Measurements from ENCODE around the gene EEFSEC. TPM values are rescaled to one million over a fixed set of nuclear protein-coding genes. Genes with fewer than 3 reads are reported as not detected.
A peak's percentile ranks its signal among the peaks of the same experiment; 100 is the strongest.

Gene EEFSEC
- total RNA-seq, 1 experiment from 2014 or later, result 15.4 TPM

GRCh38 chr3:128113817-128114794, 39.2 kb upstream of the EEFSEC start:
- ChIA-PET CTCF (no interaction called here), POLR2A (no interaction called here)
- Histone ChIP-seq H3K27me3 (ENCODE audit: control insufficient read depth, insufficient read depth, low read length) (no peaks in the 10 kb centered on the region), H3K4me1 (ENCODE audit: control insufficient read depth, insufficient read depth, low read length) (no peaks in the 10 kb centered on the region), H3K4me3 (ENCODE audit: low read depth in 2 of 2, low read length in 2 of 2) (no peak overlapping the region), H3K9me3 (ENCODE audit: control insufficient read depth, insufficient read depth, low read depth, low read length) (no peaks in the 10 kb centered on the region), H3K36me3 (ENCODE audit: control insufficient read depth, insufficient read depth, low read length) (peaks cover 46% of the 10 kb centered on the region), H3K27ac (ENCODE audit: low read length) (no peak overlapping the region)
- in situ Hi-C loops (cut with HindIII; ENCODE audit: low pct_unique_long_range_greater_than_20kb, low sequenced_read_pairs), result no loop called here
- intact Hi-C loops (cut with micrococcal nuclease; ENCODE audit: unreplicated experiment), result no loop called here
- no peak for DNase-seq (ENCODE audit: low read depth, low spot score)
- no peak for TF ChIP-seq TCF7L2 (IDR thresholded peaks at IDR 0.05; ENCODE audit: low read depth, low read length)
- no TSS peak for BruUV-seq (replicated peaks)
- ATAC-seq, result no peak

GRCh38 chr3:128122013-128122412, 31.3 kb upstream of the EEFSEC start:
- in situ Hi-C loops (cut with HindIII; ENCODE audit: low pct_unique_long_range_greater_than_20kb, low sequenced_read_pairs) (no loop called here), intact Hi-C loops (cut with micrococcal nuclease; ENCODE audit: unreplicated experiment) (no loop called here)
- peak overlapping the region in 1 of 2 experiments; percentile 95; a peak in 3 of 4 replicates for H3K4me3 ChIP-seq (ENCODE audit: low read depth in 2 of 2, low read length in 2 of 2)
- H3K4me1 ChIP-seq (ENCODE audit: control insufficient read depth, insufficient read depth, low read length), result peaks cover 12% of the 10 kb centered on the region
- DNase-seq (ENCODE audit: low read depth, low spot score) (no peak), ATAC-seq (no peak)
- no peaks in the 10 kb centered on the region for H3K27me3 ChIP-seq (ENCODE audit: control insufficient read depth, insufficient read depth, low read length)
- H3K9me3 ChIP-seq (ENCODE audit: control insufficient read depth, insufficient read depth, low read depth, low read length), result no peaks in the 10 kb centered on the region
- TF ChIP-seq TCF7L2 (IDR thresholded peaks at IDR 0.05; ENCODE audit: low read depth, low read length) (no peak), SIN3A (IDR thresholded peaks at IDR 0.05; ENCODE audit: borderline replicate concordance, insufficient read depth, low read depth, low read length) (no peak), POLR2AphosphoS5 (IDR thresholded peaks at IDR 0.05; ENCODE audit: low read depth, low read length) (no peak), CTCF (IDR thresholded peaks at IDR 0.05) (no peak)
- TF ChIP-seq, protein P1, sequence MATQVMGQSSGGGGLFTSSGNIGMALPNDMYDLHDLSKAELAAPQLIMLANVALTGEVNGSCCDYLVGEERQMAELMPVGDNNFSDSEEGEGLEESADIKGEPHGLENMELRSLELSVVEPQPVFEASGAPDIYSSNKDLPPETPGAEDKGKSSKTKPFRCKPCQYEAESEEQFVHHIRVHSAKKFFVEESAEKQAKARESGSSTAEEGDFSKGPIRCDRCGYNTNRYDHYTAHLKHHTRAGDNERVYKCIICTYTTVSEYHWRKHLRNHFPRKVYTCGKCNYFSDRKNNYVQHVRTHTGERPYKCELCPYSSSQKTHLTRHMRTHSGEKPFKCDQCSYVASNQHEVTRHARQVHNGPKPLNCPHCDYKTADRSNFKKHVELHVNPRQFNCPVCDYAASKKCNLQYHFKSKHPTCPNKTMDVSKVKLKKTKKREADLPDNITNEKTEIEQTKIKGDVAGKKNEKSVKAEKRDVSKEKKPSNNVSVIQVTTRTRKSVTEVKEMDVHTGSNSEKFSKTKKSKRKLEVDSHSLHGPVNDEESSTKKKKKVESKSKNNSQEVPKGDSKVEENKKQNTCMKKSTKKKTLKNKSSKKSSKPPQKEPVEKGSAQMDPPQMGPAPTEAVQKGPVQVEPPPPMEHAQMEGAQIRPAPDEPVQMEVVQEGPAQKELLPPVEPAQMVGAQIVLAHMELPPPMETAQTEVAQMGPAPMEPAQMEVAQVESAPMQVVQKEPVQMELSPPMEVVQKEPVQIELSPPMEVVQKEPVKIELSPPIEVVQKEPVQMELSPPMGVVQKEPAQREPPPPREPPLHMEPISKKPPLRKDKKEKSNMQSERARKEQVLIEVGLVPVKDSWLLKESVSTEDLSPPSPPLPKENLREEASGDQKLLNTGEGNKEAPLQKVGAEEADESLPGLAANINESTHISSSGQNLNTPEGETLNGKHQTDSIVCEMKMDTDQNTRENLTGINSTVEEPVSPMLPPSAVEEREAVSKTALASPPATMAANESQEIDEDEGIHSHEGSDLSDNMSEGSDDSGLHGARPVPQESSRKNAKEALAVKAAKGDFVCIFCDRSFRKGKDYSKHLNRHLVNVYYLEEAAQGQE (IDR thresholded peaks at IDR 0.05; ENCODE audit: insufficient read depth in 1 of 2, low read depth in 2 of 2, low read length in 1 of 2), result no peak
- peaks cover 8% of the 10 kb centered on the region for H3K36me3 ChIP-seq (ENCODE audit: control insufficient read depth, insufficient read depth, low read length)
- POLR2A ChIA-PET, result no interaction called here
- BruUV-seq (replicated peaks), result no TSS peak
- CTCF ChIA-PET, result no interaction called here
- peak overlapping the region; percentile 96; the same call in 1 of the 2 replicates for H3K27ac ChIP-seq (ENCODE audit: low read length)

DNA sequence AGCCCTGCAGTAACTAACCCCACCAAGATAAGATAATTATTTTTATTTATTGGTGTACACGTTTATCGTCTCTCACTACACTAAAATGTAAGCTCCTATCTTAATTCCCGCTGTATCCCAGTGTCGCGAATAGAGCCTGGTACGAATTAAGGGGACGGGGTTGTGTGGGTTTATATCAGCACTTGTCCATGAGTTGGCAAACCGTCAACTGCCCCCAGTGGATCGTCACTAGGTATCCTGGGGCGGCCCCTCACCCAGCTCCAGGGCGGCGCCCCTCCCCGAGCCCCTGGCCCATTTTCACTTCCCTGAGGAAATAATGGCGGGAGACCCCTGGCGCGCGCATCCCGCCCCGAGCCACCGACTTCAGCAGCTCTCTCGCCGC, 30.1 kb upstream of the EEFSEC start:
- DNase-seq (ENCODE audit: low read depth, low spot score), result no peak
- no TSS peak for BruUV-seq (replicated peaks)
- Histone ChIP-seq H3K27ac (ENCODE audit: low read length) (peak overlapping the region; percentile 96), H3K36me3 (ENCODE audit: control insufficient read depth, insufficient read depth, low read length) (peaks cover under 1% of the 10 kb centered on the region), H3K9me3 (ENCODE audit: control insufficient read depth, insufficient read depth, low read depth, low read length) (no peaks in the 10 kb centered on the region), H3K27me3 (ENCODE audit: control insufficient read depth, insufficient read depth, low read length) (no peaks in the 10 kb centered on the region), H3K4me3 (ENCODE audit: low read depth in 2 of 2, low read length in 2 of 2) (peak overlapping the region; percentile 94 to 95), H3K4me1 (ENCODE audit: control insufficient read depth, insufficient read depth, low read length) (peaks cover 12% of the 10 kb centered on the region)
- in situ Hi-C loops (cut with HindIII; ENCODE audit: low pct_unique_long_range_greater_than_20kb, low sequenced_read_pairs), result no loop called here
- TF ChIP-seq, protein P1 (IDR thresholded peaks at IDR 0.05; ENCODE audit: insufficient read depth in 1 of 2, low read depth in 2 of 2, low read length in 1 of 2), result no peak
- TF ChIP-seq POLR2AphosphoS5 (IDR thresholded peaks at IDR 0.05; ENCODE audit: low read depth, low read length), result no peak
- CTCF ChIA-PET, result no interaction called here
- peak; percentile 14 for ATAC-seq
- POLR2A ChIA-PET, result interaction anchor here (1.0 kb wide), 1 partner anchor 14 kb away, joined by 4 read pairs; no protein-coding TSS in a partner anchor
- intact Hi-C loops (cut with micrococcal nuclease; ENCODE audit: unreplicated experiment), result no loop called here

Measured in Panc1 (cell line).